Muscle layer of duodenum (tissue), 2 donors: ENCODE measurements around the gene XYLT1.

Experiments
- H3K27ac ChIP-seq: one replicate; pipeline ENCODE4 v1.7.0; 2013; ENCODE audit warnings: mild to moderate bottlenecking, low read length
- H3K27me3 ChIP-seq: one replicate; pipeline ENCODE4 v1.7.0; 2013; ENCODE audit warnings: low read depth, mild to moderate bottlenecking, control low read depth, low read length
- H3K36me3 ChIP-seq, 2 donors: one replicate each; pipeline ENCODE4 v1.7.0; 2013; ENCODE audit warnings: low read length in 2 of 2, control low read depth in 1 of 2, mild to moderate bottlenecking in 1 of 2; ENCODE audit not compliant: insufficient read depth in 2 of 2, control insufficient read depth in 1 of 2
- H3K4me1 ChIP-seq, 2 donors: one replicate each; pipeline ENCODE4 v1.7.0; 2013; ENCODE audit warnings: low read length in 2 of 2, mild to moderate bottlenecking in 2 of 2, control low read depth in 1 of 2, moderate library complexity in 1 of 2; ENCODE audit not compliant: insufficient read depth in 2 of 2, control insufficient read depth in 1 of 2
- H3K4me3 ChIP-seq, 2 donors: one replicate each; pipeline ENCODE4 v1.7.0; 2013; ENCODE audit warnings: low read length in 2 of 2, low read depth in 1 of 2, mild to moderate bottlenecking in 1 of 2
- H3K9me3 ChIP-seq, 2 donors: one replicate each; pipeline ENCODE4 v1.7.0; 2013; ENCODE audit warnings: low read length in 2 of 2, control low read depth in 1 of 2, mild to moderate bottlenecking in 1 of 2; ENCODE audit not compliant: control insufficient read depth in 1 of 2
- donor health status: healthy.

XYLT1 gene

GRCh38 chr16:17469011-17469740, 1.6 kb downstream of the XYLT1 start:
- Histone ChIP-seq H3K4me3 (peak overlapping the region; percentile 80 to 85), H3K4me1 (peaks cover 10 to 22% of the 10 kb centered on the region in 2 donors), H3K9me3 (no peaks in the 10 kb centered on the region), H3K27me3 (no peaks in the 10 kb centered on the region), H3K27ac (peak overlapping the region; percentile 1), H3K36me3 (no peaks in the 10 kb centered on the region)

GRCh38 chr16:17468611-17469010, 2.1 kb downstream of the XYLT1 start:
- Histone ChIP-seq H3K4me3 (peak overlapping the region; percentile 80 to 85), H3K36me3 (no peaks in the 10 kb centered on the region), H3K27ac (no peak overlapping the region), H3K4me1 (peaks cover 10 to 22% of the 10 kb centered on the region in 2 donors), H3K9me3 (no peaks in the 10 kb centered on the region), H3K27me3 (no peaks in the 10 kb centered on the region)

DNA sequence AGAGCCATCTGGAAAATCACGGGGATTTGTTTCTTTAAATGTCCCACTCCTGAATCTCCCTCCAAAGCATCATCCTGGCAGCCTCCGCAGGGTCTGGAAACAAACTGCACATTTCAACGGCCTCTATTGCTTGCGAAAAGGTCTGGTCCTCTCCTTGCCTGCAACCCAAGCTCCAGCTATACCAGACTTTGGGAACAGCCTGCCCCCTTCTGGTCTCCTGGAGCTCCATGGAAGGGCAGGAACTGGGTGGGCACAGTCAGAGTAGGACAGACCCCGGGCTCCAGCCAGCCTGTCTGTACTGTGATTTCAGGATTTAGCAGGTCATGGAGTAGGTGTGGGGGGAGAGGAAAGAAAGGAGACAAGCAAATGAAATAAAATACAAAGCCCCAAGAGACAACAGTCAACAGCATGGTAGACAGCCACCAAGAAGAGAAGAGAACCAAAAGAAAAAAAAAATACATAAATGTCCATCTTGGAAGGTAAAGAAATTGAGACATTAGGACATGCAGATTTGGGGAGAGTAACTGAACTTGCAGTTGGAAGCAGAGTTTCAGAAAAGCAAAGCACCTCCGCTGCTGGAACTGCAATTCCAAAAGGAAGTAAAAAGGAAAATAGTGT, 2.7 kb downstream of the XYLT1 start:
- Histone ChIP-seq H3K36me3 (no peaks in the 10 kb centered on the region), H3K27me3 (no peaks in the 10 kb centered on the region), H3K27ac (no peak overlapping the region), H3K4me3 (peak overlapping the region; percentile 80 to 85), H3K9me3 (no peaks in the 10 kb centered on the region), H3K4me1 (peaks cover 10 to 22% of the 10 kb centered on the region in 2 donors)

DNA sequence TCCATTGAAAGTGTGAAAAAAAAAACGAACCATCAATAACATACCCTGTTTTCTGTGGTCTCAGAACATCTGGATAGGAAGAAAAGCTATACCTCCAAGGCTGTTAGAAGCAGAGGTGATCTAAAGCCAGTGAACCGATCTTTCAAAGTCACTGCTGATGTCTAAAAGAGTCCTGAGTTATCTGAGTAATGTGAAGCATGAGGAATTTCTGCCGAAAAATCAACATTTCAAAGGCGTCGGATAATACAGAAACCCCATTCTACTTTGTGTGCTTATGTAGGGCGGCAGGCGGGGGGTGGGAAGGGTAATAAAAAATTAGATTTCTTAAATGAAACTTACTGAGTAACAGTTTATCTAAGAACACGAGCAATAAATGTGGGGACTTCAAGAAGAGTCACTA, 3.9 kb downstream of the XYLT1 start:
- H3K4me3 ChIP-seq = no peak overlapping the region
- no peaks in the 10 kb centered on the region for H3K27me3 ChIP-seq
- H3K27ac ChIP-seq = no peak overlapping the region
- no peaks in the 10 kb centered on the region for H3K36me3 ChIP-seq
- H3K9me3 ChIP-seq = no peaks in the 10 kb centered on the region
- peaks cover 10 to 22% of the 10 kb centered on the region in 2 donors for H3K4me1 ChIP-seq

GRCh38 chr16:17465460-17465859, 5.3 kb downstream of the XYLT1 start:
- Histone ChIP-seq H3K4me3 (no peak overlapping the region), H3K4me1 (peaks cover 10 to 23% of the 10 kb centered on the region in 2 donors), H3K27me3 (no peaks in the 10 kb centered on the region), H3K27ac (no peak overlapping the region), H3K9me3 (no peaks in the 10 kb centered on the region), H3K36me3 (no peaks in the 10 kb centered on the region)

GRCh38 chr16:17463335-17463734, 7.4 kb downstream of the XYLT1 start:
- H3K4me3 ChIP-seq = no peak overlapping the region
- peaks cover 10 to 25% of the 10 kb centered on the region in 2 donors for H3K4me1 ChIP-seq
- no peaks in the 10 kb centered on the region for H3K27me3 ChIP-seq
- no peaks in the 10 kb centered on the region for H3K36me3 ChIP-seq
- no peak overlapping the region for H3K27ac ChIP-seq
- no peaks in the 10 kb centered on the region for H3K9me3 ChIP-seq

GRCh38 chr16:17461951-17462729, 8.6 kb downstream of the XYLT1 start:
- Histone ChIP-seq H3K4me1 (peaks cover under 1 to 14% of the 10 kb centered on the region in 2 donors), H3K36me3 (no peaks in the 10 kb centered on the region), H3K27me3 (no peaks in the 10 kb centered on the region), H3K9me3 (no peaks in the 10 kb centered on the region), H3K4me3 (no peak overlapping the region), H3K27ac (no peak overlapping the region)

DNA sequence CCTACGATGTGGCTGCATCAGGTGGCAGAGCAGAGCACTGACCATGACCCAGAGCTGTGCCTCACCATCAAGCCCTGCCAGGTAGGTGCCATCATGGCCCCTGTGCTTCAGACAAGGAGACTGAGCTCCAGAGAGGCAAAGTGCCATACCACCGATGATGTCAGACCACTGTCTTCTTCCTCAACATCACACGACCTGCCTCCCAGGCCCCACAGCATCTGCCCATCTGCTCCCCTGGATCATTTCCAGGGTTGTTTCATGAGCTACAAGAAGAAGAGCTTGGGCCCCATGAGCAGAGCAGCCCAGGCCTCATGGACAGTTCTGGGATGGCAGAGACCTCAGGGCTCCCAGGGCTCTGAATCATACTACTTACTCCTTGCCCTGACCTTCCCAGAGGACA, 9.9 kb downstream of the XYLT1 start:
- H3K4me3 ChIP-seq = no peak overlapping the region
- H3K4me1 ChIP-seq = peaks cover 0 to 14% of the 10 kb centered on the region in 2 donors
- no peaks in the 10 kb centered on the region for H3K36me3 ChIP-seq
- no peaks in the 10 kb centered on the region for H3K27me3 ChIP-seq
- H3K9me3 ChIP-seq = no peaks in the 10 kb centered on the region
- H3K27ac ChIP-seq = no peak overlapping the region

DNA sequence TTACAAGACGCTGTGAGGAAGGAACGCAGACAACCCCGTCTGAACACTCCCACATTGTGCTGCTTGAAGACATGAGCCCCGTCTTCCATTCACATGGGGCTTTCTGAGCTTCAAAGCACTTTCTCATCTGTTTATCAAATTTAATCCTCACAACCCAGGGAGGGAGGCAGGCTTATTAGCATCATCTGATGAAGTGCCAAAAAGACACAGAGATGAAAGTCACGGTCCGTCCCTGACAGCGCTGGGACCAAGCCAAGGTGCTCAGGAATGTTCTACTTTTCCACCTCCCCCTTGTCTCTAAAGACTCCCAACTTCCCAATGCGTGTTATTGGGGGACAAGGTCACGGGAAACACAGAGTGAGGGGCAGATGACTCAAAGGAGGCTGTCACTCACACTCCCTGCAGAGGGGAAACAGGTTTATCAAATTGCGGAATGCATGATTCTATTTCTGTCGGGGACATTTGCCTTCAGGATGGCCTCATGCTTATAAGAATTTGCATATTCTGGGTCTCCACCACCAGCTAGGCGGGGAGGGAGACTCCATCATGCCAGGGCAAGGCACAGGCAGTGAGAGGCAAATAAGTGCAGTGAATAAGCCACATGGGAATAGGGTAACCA, 10.7 kb downstream of the XYLT1 start:
- Histone ChIP-seq H3K4me3 (no peak overlapping the region), H3K9me3 (no peaks in the 10 kb centered on the region), H3K36me3 (no peaks in the 10 kb centered on the region), H3K27me3 (no peaks in the 10 kb centered on the region), H3K4me1 (peaks cover 0 to 14% of the 10 kb centered on the region in 2 donors), H3K27ac (no peak overlapping the region)

- Histone ChIP-seq H3K4me1 (peaks cover 6 to 19% of the 10 kb centered on the region in 2 donors), H3K36me3 (no peaks in the 10 kb centered on the region), H3K27ac (no peak overlapping the region), H3K27me3 (no peaks in the 10 kb centered on the region), H3K4me3 (no peak overlapping the region), H3K9me3 (no peaks in the 10 kb centered on the region)
Measured at GRCh38 chr16:17457997-17458396, 12.8 kb downstream of the XYLT1 start.

- H3K27me3 ChIP-seq = no peaks in the 10 kb centered on the region
- H3K9me3 ChIP-seq = no peaks in the 10 kb centered on the region
- H3K4me3 ChIP-seq = no peak overlapping the region
- H3K4me1 ChIP-seq = peaks cover 6 to 19% of the 10 kb centered on the region in 2 donors
- H3K27ac ChIP-seq = no peak overlapping the region
- no peaks in the 10 kb centered on the region for H3K36me3 ChIP-seq
Measured at GRCh38 chr16:17457513-17457912, 13.2 kb downstream of the XYLT1 start.
